ENCODE data around the gene SNX8. TPM values are rescaled to one million over a fixed set of nuclear protein-coding genes. Genes with fewer than 3 reads are reported as not detected.

Gene SNX8
- total and polyA plus RNA-seq, 2 donors (not counting 3 experiments of a cell fraction or from before 2014, with no cell fraction given), result 24.5 to 50.3 TPM

GRCh38 chr7:2211259-2211880 lies 102.9 kb downstream of the SNX8 start:
- Histone ChIP-seq H3K4me1 (ENCODE audit: control insufficient read depth, extremely low read depth, insufficient read depth, low read length) (no peaks in the 10 kb centered on the region), H3K9ac (replicated peaks; ENCODE audit: extremely low read depth, insufficient read depth, low read length) (no peak overlapping the region), H3K9me3 (replicated peaks; ENCODE audit: control insufficient read depth, insufficient read depth, low read length) (no peaks in the 10 kb centered on the region), H3K4me3 (replicated peaks in 1 of 3; ENCODE audit: insufficient read depth in 1 of 3, low read depth in 1 of 3, low read length in 3 of 3) (no peak overlapping the region), H3K4me2 (ENCODE audit: insufficient read depth, low read length) (no peak overlapping the region), H3K27ac (ENCODE audit: insufficient read depth, low read depth, low read length) (no peak overlapping the region), H4K20me1 (replicated peaks; ENCODE audit: control insufficient read depth, extremely low read depth, insufficient read depth, low read length) (no peaks in the 10 kb centered on the region), H3K79me2 (ENCODE audit: control insufficient read depth, insufficient read depth, low read length) (no peaks in the 10 kb centered on the region), H2AFZ (ENCODE audit: low read depth, low read length) (no peak overlapping the region), H3K36me3 (ENCODE audit: control insufficient read depth in 2 of 2, extremely low read depth in 1 of 2, insufficient read depth in 2 of 2, low read length in 2 of 2) (peaks cover 7 to 30% of the 10 kb centered on the region in 2 experiments), H3K27me3 (ENCODE audit: control insufficient read depth in 2 of 2, insufficient read depth in 2 of 2, low read length in 2 of 2) (no peaks in the 10 kb centered on the region), H3K9me1 (replicated peaks; ENCODE audit: control insufficient read depth, extremely low read depth, insufficient read depth, low read length) (no peaks in the 10 kb centered on the region)
- BruUV-seq (replicated peaks), result no TSS peak
- dilution Hi-C loops (cut with MboI; ENCODE audit: extremely low pct_ligation_motif_present, low sequenced_read_pairs) (no loop called here), intact Hi-C loops (cut with micrococcal nuclease) (no loop called here)
- DNase-seq (ENCODE audit: low read depth, low spot score), result no peak
- POLR2A ChIA-PET, result no interaction called here
- FAIRE-seq, result no peak
- TF ChIP-seq MYC (IDR thresholded peaks at IDR 0.05; ENCODE audit: low read depth, low read length), result no peak
- no peak for TF ChIP-seq CTCF (IDR thresholded peaks at IDR 0.05; ENCODE audit: extremely low read depth in 1 of 2, insufficient read depth in 1 of 2, low read depth in 1 of 2, low read length in 2 of 2)
- TF ChIP-seq JUN (IDR thresholded peaks at IDR 0.05; ENCODE audit: borderline replicate concordance, insufficient read depth, insufficient read length, low read depth), result no peak
- TF ChIP-seq POLR2AphosphoS5 (IDR thresholded peaks at IDR 0.05; ENCODE audit: insufficient read depth, low read depth, low read length), result no peak
- TF ChIP-seq MAX (IDR thresholded peaks at IDR 0.05; ENCODE audit: insufficient read depth, insufficient read length), result no peak
- TF ChIP-seq EZH2 (IDR thresholded peaks at IDR 0.05; ENCODE audit: borderline replicate concordance, low read depth, low read length, severe bottlenecking), result no peak
- TF ChIP-seq POLR2A (IDR thresholded peaks at IDR 0.05; ENCODE audit: low read depth, low read length), result no peak
- CTCF ChIA-PET, result no interaction called here

Measured in endothelial cell of umbilical vein (primary cell).